ENCODE data around the gene TXNRD1. TPM values are rescaled to one million over a fixed set of nuclear protein-coding genes. Genes with fewer than 3 reads are reported as not detected.

TXNRD1 gene
- total RNA-seq, 4 donors from 2014 or later, result 111 to 140 (median 128) TPM

GRCh38 chr12:104369708-104370107 lies 154.1 kb downstream of the TXNRD1 start:
- H3K27ac ChIP-seq, result no peak overlapping the region
- no peaks in the 10 kb centered on the region for H3K4me1 ChIP-seq
- peaks cover 0 to 11% (median 0%) of the 10 kb centered on the region in 4 donors for H3K9me3 ChIP-seq
- no peak for TF ChIP-seq EP300 (IDR thresholded peaks at IDR 0.05)
- TF ChIP-seq POLR2A (IDR thresholded peaks at IDR 0.05), result no peak
- TF ChIP-seq CTCF (IDR thresholded peaks at IDR 0.05), result no peak
- no peak for DNase-seq (ENCODE audit: low spot score in 2 of 2)
- WGBS, 2 donors, result 88 to 97% methylated on average over 2 of the region's 2 CpGs
- H3K27me3 ChIP-seq, result no peaks in the 10 kb centered on the region
- H3K36me3 ChIP-seq, result no peaks in the 10 kb centered on the region
- no peak overlapping the region for H3K4me3 ChIP-seq

GRCh38 chr12:104371043-104371870 lies 155.7 kb downstream of the TXNRD1 start:
- no peaks in the 10 kb centered on the region for H3K27me3 ChIP-seq
- H3K4me1 ChIP-seq, result no peaks in the 10 kb centered on the region
- 58 to 59% methylated on average over 15 of the region's 15 CpGs for WGBS, 2 donors
- H3K4me3 ChIP-seq, result no peak overlapping the region
- no peaks in the 10 kb centered on the region for H3K36me3 ChIP-seq
- no peak for TF ChIP-seq CTCF (IDR thresholded peaks at IDR 0.05)
- TF ChIP-seq EP300 (IDR thresholded peaks at IDR 0.05), result no peak
- no peak for TF ChIP-seq POLR2A (IDR thresholded peaks at IDR 0.05)
- peaks cover 0 to 11% (median 0%) of the 10 kb centered on the region in 4 donors for H3K9me3 ChIP-seq
- no peak overlapping the region for H3K27ac ChIP-seq
- no peak for DNase-seq (ENCODE audit: low spot score in 2 of 2)

GRCh38 chr12:104372061-104372720 lies 156.6 kb downstream of the TXNRD1 start:
- no peak for TF ChIP-seq POLR2A (IDR thresholded peaks at IDR 0.05)
- TF ChIP-seq CTCF (IDR thresholded peaks at IDR 0.05), result no peak
- TF ChIP-seq EP300 (IDR thresholded peaks at IDR 0.05), result no peak
- H3K4me3 ChIP-seq, result no peak overlapping the region
- peaks cover 0 to 11% (median 0%) of the 10 kb centered on the region in 4 donors for H3K9me3 ChIP-seq
- H3K4me1 ChIP-seq, result no peaks in the 10 kb centered on the region
- H3K27me3 ChIP-seq, result no peaks in the 10 kb centered on the region
- 78 to 89% methylated on average over 12 of the region's 12 CpGs for WGBS, 2 donors
- H3K27ac ChIP-seq, result no peak overlapping the region
- H3K36me3 ChIP-seq, result no peaks in the 10 kb centered on the region
- no peak for DNase-seq (ENCODE audit: low spot score in 2 of 2)

GRCh38 chr12:104372721-104373335 lies 157.2 kb downstream of the TXNRD1 start:
- Histone ChIP-seq H3K4me1 (no peaks in the 10 kb centered on the region), H3K9me3 (peaks cover 0 to 11% (median 0%) of the 10 kb centered on the region in 4 donors), H3K27ac (no peak overlapping the region), H3K27me3 (no peaks in the 10 kb centered on the region), H3K4me3 (no peak overlapping the region), H3K36me3 (no peaks in the 10 kb centered on the region)
- TF ChIP-seq CTCF (IDR thresholded peaks at IDR 0.05), result no peak
- no peak for TF ChIP-seq POLR2A (IDR thresholded peaks at IDR 0.05)
- TF ChIP-seq EP300 (IDR thresholded peaks at IDR 0.05), result no peak
- WGBS, 2 donors, result 87 to 92% methylated on average over 10 of the region's 10 CpGs
- no peak for DNase-seq (ENCODE audit: low spot score in 2 of 2)
